Erythroblast (primary cell): ENCODE results near the gene DRC1.

Source experiments
- GATA1 ChIP-seq: IDR thresholded peaks from 2 replicates; pipeline ENCODE4 v1.6.1; 2011; ENCODE audit warnings: low read depth, mild to moderate bottlenecking, control low read depth, low read length, moderate library complexity
- POLR2A ChIP-seq: IDR thresholded peaks from 2 replicates; pipeline ENCODE4 v1.6.1; 2011; ENCODE audit warnings: mild to moderate bottlenecking, low read length

- no peak for TF ChIP-seq POLR2A
- TF ChIP-seq GATA1 = no peak
Observed at GRCh38 chr2:26488463-26489212, 86.9 kb downstream of the DRC1 start.
